HepG2 (cell line): ENCODE data around the gene DNAAF3. TPM values are rescaled to one million over a fixed set of nuclear protein-coding genes. Genes with fewer than 3 reads are reported as not detected.

Source experiments
- ATF1 ChIP-seq: IDR thresholded peaks from 2 replicates; pipeline ENCODE4 v1.6.1; 2016; ENCODE audit warnings: mild to moderate bottlenecking, control low read depth
- HOXA9 ChIP-seq: sonication (generic); formaldehyde crosslinking; IDR thresholded peaks from 2 replicates; pipeline ENCODE4 v1.8.1; 2022; ENCODE audit warnings: missing genetic modification reagents, mild to moderate bottlenecking, moderate library complexity, borderline replicate concordance
- MIER3 ChIP-seq: IDR thresholded peaks from 2 replicates; pipeline ENCODE4 v1.6.1; 2016; ENCODE audit warnings: missing compliant biosample characterization, borderline replicate concordance
- PPARG ChIP-seq: conservative IDR thresholded peaks from 2 replicates; pipeline ENCODE4 v1.6.1; 2016; ENCODE audit warnings: missing biosample characterization, missing genetic modification reagents
- STAT5B ChIP-seq: sonication (generic); formaldehyde crosslinking; IDR thresholded peaks from 2 replicates; pipeline ENCODE4 v1.4.0; 2020; ENCODE audit warnings: missing genetic modification reagents
- ZNF207 ChIP-seq: fragments of 450-650 bp; IDR thresholded peaks from 2 replicates; pipeline ENCODE4 v1.6.1; 2016; ENCODE audit warnings: antibody characterized with exemption, borderline replicate concordance
- ZSCAN25 ChIP-seq: sonication (generic); formaldehyde crosslinking; IDR thresholded peaks from 2 replicates; pipeline ENCODE4 v1.8.0; 2022; ENCODE audit warnings: mild to moderate bottlenecking, missing genetic modification reagents
- polyA plus RNA-seq, 8 experiments: library from polyadenylated mRNA; depleted of rRNA in 3 of 8; stranded (reverse) in 7 of 8; unstranded in 1 of 8; fragments of >200 nt; fragmentation: Illumina TruSeq in 4 of 8; extraction: Trizol in 4 of 8; gene quantifications; 2 replicates each; pipeline versions ENCODE4 v1.2.1 to v1.2.3, GENCODE V29; 2011 to 2016; ENCODE audit warnings: low read depth in 4 of 8, missing spikeins in 1 of 8, mixed read lengths in 1 of 8; ENCODE audit not compliant: insufficient read depth in 1 of 8
- total RNA-seq, 5 experiments: library from RNA; depleted of rRNA; stranded (reverse); fragments of >200 nt; fragmentation: Illumina TruSeq; extraction: Trizol; gene quantifications; 2 replicates each; pipeline ENCODE4 v1.2.3, GENCODE V29; 2016; ENCODE audit warnings: low read depth in 1 of 5
- TF ChIP-seq, protein P1 (sequence below): sonication (generic); formaldehyde crosslinking; IDR thresholded peaks from 2 replicates; pipeline ENCODE4 v1.4.0; 2020; ENCODE audit warnings: missing genetic modification reagents
- TF ChIP-seq, protein P2 (sequence below): sonication (generic); formaldehyde crosslinking; IDR thresholded peaks from 2 replicates; pipeline ENCODE4 v1.4.0; 2020; ENCODE audit warnings: missing genetic modification reagents
- TF ChIP-seq, protein P3 (sequence below): sonication (generic); formaldehyde crosslinking; IDR thresholded peaks from 2 replicates; pipeline ENCODE4 v1.8.1; 2022; ENCODE audit warnings: low read depth, mild to moderate bottlenecking, missing genetic modification reagents
- TF ChIP-seq, protein P4 (sequence below): sonication (generic); formaldehyde crosslinking; IDR thresholded peaks from 2 replicates; pipeline ENCODE4 v1.8.0; 2023; ENCODE audit warnings: mild to moderate bottlenecking, missing genetic modification reagents
- TF ChIP-seq, protein P5 (sequence below): sonication (generic); formaldehyde crosslinking; IDR thresholded peaks from 2 replicates; pipeline ENCODE4 v1.5.0; 2020; ENCODE audit warnings: mild to moderate bottlenecking, missing genetic modification reagents
- TF ChIP-seq, protein P6 (sequence below): sonication (generic); formaldehyde crosslinking; IDR thresholded peaks from 2 replicates; pipeline ENCODE4 v1.4.0; 2020; ENCODE audit warnings: mild to moderate bottlenecking, missing genetic modification reagents
- TF ChIP-seq, protein P7 (sequence below): sonication (generic); formaldehyde crosslinking; IDR thresholded peaks from 2 replicates; pipeline ENCODE4 v1.5.0; 2020; ENCODE audit warnings: missing genetic modification reagents

DNAAF3 gene
- total and polyA plus RNA-seq, 2 of the 13 experiments (the other 11 are each of a cell fraction or from before 2014, with no cell fraction given): 0.30 to 0.40 TPM

DNA sequence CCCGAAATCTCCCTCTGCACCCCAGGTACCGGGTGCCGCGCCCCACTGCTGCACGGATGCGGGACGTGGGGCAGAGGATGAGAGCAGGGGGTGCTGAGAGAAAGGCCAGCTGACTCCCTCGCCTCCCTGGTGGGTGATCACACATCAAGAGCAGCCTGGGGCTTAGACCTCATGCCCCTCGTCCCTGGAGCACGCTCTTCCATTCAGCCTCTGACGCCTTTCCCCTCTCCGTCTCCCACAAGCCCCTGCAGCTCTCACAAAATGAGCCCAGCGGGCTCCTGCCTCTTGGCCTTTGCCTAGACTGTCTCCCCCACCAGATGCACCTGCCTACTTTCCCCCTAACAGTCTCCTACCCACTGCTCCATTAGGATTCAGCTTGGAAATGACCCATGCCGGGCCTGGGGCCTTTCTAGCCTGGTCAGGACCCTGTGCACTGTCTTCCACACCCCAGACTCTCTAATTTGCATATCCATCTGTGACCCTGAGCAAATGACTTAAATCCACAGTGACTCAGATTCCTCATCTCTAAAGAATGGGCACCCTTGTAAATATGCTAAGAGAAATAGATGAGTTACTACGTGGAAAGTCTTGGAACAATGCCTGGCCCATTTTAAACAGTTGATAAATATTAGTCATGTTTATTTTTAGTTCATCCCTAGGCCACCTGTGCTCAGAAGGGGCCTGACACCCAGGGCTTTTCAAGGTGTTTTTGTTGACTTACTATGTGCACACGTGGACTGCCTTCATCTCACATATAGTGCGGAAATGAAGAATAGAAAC lies 43.5 kb upstream of the DNAAF3 start (continued):
- TF ChIP-seq, protein P1, sequence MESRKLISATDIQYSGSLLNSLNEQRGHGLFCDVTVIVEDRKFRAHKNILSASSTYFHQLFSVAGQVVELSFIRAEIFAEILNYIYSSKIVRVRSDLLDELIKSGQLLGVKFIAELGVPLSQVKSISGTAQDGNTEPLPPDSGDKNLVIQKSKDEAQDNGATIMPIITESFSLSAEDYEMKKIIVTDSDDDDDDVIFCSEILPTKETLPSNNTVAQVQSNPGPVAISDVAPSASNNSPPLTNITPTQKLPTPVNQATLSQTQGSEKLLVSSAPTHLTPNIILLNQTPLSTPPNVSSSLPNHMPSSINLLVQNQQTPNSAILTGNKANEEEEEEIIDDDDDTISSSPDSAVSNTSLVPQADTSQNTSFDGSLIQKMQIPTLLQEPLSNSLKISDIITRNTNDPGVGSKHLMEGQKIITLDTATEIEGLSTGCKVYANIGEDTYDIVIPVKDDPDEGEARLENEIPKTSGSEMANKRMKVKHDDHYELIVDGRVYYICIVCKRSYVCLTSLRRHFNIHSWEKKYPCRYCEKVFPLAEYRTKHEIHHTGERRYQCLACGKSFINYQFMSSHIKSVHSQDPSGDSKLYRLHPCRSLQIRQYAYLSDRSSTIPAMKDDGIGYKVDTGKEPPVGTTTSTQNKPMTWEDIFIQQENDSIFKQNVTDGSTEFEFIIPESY (CRISPR knock-in tag): no peak
- TF ChIP-seq, protein P2, sequence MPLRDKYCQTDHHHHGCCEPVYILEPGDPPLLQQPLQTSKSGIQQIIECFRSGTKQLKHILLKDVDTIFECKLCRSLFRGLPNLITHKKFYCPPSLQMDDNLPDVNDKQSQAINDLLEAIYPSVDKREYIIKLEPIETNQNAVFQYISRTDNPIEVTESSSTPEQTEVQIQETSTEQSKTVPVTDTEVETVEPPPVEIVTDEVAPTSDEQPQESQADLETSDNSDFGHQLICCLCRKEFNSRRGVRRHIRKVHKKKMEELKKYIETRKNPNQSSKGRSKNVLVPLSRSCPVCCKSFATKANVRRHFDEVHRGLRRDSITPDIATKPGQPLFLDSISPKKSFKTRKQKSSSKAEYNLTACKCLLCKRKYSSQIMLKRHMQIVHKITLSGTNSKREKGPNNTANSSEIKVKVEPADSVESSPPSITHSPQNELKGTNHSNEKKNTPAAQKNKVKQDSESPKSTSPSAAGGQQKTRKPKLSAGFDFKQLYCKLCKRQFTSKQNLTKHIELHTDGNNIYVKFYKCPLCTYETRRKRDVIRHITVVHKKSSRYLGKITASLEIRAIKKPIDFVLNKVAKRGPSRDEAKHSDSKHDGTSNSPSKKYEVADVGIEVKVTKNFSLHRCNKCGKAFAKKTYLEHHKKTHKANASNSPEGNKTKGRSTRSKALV (CRISPR knock-in tag): no peak
- TF ChIP-seq ZSCAN25 (CRISPR knock-in tag): no peak
- TF ChIP-seq STAT5B (CRISPR knock-in tag): no peak
- TF ChIP-seq, protein P3, sequence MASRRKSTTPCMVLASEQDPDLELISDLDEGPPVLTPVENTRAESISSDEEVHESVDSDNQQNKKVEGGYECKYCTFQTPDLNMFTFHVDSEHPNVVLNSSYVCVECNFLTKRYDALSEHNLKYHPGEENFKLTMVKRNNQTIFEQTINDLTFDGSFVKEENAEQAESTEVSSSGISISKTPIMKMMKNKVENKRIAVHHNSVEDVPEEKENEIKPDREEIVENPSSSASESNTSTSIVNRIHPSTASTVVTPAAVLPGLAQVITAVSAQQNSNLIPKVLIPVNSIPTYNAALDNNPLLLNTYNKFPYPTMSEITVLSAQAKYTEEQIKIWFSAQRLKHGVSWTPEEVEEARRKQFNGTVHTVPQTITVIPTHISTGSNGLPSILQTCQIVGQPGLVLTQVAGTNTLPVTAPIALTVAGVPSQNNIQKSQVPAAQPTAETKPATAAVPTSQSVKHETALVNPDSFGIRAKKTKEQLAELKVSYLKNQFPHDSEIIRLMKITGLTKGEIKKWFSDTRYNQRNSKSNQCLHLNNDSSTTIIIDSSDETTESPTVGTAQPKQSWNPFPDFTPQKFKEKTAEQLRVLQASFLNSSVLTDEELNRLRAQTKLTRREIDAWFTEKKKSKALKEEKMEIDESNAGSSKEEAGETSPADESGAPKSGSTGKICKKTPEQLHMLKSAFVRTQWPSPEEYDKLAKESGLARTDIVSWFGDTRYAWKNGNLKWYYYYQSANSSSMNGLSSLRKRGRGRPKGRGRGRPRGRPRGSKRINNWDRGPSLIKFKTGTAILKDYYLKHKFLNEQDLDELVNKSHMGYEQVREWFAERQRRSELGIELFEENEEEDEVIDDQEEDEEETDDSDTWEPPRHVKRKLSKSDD (CRISPR knock-in tag): no peak
- TF ChIP-seq, protein P4, sequence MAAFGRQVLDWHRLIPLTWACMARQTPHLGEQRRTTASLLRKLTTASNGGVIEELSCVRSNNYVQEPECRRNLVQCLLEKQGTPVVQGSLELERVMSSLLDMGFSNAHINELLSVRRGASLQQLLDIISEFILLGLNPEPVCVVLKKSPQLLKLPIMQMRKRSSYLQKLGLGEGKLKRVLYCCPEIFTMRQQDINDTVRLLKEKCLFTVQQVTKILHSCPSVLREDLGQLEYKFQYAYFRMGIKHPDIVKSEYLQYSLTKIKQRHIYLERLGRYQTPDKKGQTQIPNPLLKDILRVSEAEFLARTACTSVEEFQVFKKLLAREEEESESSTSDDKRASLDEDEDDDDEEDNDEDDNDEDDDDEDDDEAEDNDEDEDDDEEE (CRISPR knock-in tag): 0 out of 2 replicates have a peak, but pooled peaks have one; percentile 37
- no peak; the same call in 1 of the 2 replicates for TF ChIP-seq PPARG (CRISPR knock-in tag)
- no peak for TF ChIP-seq ATF1 (CRISPR knock-in tag)
- TF ChIP-seq MIER3 (CRISPR knock-in tag): no peak; the same call in 1 of the 2 replicates
- TF ChIP-seq, protein P5, sequence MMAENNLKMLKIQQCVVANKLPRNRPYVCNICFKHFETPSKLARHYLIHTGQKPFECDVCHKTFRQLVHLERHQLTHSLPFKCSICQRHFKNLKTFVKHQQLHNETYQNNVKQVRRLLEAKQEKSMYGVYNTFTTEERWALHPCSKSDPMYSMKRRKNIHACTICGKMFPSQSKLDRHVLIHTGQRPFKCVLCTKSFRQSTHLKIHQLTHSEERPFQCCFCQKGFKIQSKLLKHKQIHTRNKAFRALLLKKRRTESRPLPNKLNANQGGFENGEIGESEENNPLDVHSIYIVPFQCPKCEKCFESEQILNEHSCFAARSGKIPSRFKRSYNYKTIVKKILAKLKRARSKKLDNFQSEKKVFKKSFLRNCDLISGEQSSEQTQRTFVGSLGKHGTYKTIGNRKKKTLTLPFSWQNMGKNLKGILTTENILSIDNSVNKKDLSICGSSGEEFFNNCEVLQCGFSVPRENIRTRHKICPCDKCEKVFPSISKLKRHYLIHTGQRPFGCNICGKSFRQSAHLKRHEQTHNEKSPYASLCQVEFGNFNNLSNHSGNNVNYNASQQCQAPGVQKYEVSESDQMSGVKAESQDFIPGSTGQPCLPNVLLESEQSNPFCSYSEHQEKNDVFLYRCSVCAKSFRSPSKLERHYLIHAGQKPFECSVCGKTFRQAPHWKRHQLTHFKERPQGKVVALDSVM (CRISPR knock-in tag): no peak
- TF ChIP-seq, protein P6, sequence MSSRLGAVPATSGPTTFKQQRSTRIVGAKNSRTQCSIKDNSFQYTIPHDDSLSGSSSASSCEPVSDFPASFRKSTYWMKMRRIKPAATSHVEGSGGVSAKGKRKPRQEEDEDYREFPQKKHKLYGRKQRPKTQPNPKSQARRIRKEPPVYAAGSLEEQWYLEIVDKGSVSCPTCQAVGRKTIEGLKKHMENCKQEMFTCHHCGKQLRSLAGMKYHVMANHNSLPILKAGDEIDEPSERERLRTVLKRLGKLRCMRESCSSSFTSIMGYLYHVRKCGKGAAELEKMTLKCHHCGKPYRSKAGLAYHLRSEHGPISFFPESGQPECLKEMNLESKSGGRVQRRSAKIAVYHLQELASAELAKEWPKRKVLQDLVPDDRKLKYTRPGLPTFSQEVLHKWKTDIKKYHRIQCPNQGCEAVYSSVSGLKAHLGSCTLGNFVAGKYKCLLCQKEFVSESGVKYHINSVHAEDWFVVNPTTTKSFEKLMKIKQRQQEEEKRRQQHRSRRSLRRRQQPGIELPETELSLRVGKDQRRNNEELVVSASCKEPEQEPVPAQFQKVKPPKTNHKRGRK (CRISPR knock-in tag): no peak
- no peak for TF ChIP-seq HOXA9 (CRISPR knock-in tag)
- TF ChIP-seq, protein P7, sequence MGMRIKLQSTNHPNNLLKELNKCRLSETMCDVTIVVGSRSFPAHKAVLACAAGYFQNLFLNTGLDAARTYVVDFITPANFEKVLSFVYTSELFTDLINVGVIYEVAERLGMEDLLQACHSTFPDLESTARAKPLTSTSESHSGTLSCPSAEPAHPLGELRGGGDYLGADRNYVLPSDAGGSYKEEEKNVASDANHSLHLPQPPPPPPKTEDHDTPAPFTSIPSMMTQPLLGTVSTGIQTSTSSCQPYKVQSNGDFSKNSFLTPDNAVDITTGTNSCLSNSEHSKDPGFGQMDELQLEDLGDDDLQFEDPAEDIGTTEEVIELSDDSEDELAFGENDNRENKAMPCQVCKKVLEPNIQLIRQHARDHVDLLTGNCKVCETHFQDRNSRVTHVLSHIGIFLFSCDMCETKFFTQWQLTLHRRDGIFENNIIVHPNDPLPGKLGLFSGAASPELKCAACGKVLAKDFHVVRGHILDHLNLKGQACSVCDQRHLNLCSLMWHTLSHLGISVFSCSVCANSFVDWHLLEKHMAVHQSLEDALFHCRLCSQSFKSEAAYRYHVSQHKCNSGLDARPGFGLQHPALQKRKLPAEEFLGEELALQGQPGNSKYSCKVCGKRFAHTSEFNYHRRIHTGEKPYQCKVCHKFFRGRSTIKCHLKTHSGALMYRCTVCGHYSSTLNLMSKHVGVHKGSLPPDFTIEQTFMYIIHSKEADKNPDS: no peak
- TF ChIP-seq ZNF207: no peak
